HG03469 (cell line): Measurements from ENCODE around the gene ADGRB3.
"Not testable (repeated sequence)": the region's sequence is repeated elsewhere in the genome, so short reads cannot be mapped to it uniquely, and the experiment has no call there.

Experiments
- ATAC-seq: cut with Tn5 transposase; IDR thresholded peaks from one replicate; pipeline ENCODE4 v1.9.1; 2021; ENCODE audit warnings: mild to moderate bottlenecking, moderate library complexity, moderate number of reproducible peaks; ENCODE audit not compliant: unreplicated experiment

ADGRB3 gene

GRCh38 chr6:68911334-68911733 is 276.3 kb downstream of the ADGRB3 start:
- no peak for ATAC-seq

- ATAC-seq: no peak
These were observed 276.7 kb downstream of the ADGRB3 start for GRCh38 chr6:68911811-68912210.

GRCh38 chr6:68912805-68913204 is 277.7 kb downstream of the ADGRB3 start:
- not testable (repeated sequence) for ATAC-seq

GRCh38 chr6:68915586-68915985 is 280.5 kb downstream of the ADGRB3 start:
- ATAC-seq: no peak

GRCh38 chr6:68919537-68919936 is 284.5 kb downstream of the ADGRB3 start:
- no peak for ATAC-seq

- ATAC-seq: no peak
These were observed 306.3 kb downstream of the ADGRB3 start for GRCh38 chr6:68941345-68941744.

- ATAC-seq: no peak
These were observed 312.6 kb downstream of the ADGRB3 start for GRCh38 chr6:68947721-68948120.

- no peak for ATAC-seq
These were observed 316.2 kb downstream of the ADGRB3 start for GRCh38 chr6:68951270-68951669.

GRCh38 chr6:68958327-68958726 is 323.2 kb downstream of the ADGRB3 start:
- no peak for ATAC-seq

GRCh38 chr6:68967549-68968300 is 332.6 kb downstream of the ADGRB3 start:
- peak; percentile 65 for ATAC-seq

GRCh38 chr6:68968301-68968649 is 333.2 kb downstream of the ADGRB3 start:
- ATAC-seq: no peak

- ATAC-seq: no peak
These were observed 338.0 kb downstream of the ADGRB3 start for GRCh38 chr6:68973066-68973465.

- no peak for ATAC-seq
These were observed 340.0 kb downstream of the ADGRB3 start for GRCh38 chr6:68975064-68975463.

- ATAC-seq: no peak
These were observed 340.7 kb downstream of the ADGRB3 start for GRCh38 chr6:68975816-68976215.

GRCh38 chr6:68976260-68976659 is 341.2 kb downstream of the ADGRB3 start:
- no peak for ATAC-seq

GRCh38 chr6:68978411-68978810 is 343.3 kb downstream of the ADGRB3 start:
- no peak for ATAC-seq

GRCh38 chr6:68981668-68982067 is 346.6 kb downstream of the ADGRB3 start:
- ATAC-seq: not testable (repeated sequence)

- ATAC-seq: no peak
These were observed 353.6 kb downstream of the ADGRB3 start for GRCh38 chr6:68988698-68989097.

- no peak for ATAC-seq
These were observed 355.2 kb downstream of the ADGRB3 start for GRCh38 chr6:68990317-68990716.

- ATAC-seq: no peak
These were observed 358.8 kb downstream of the ADGRB3 start for GRCh38 chr6:68993911-68994310.

GRCh38 chr6:68994521-68994920 is 359.4 kb downstream of the ADGRB3 start:
- no peak for ATAC-seq

GRCh38 chr6:69005199-69005598 is 370.1 kb downstream of the ADGRB3 start:
- ATAC-seq: no peak

- no peak for ATAC-seq
These were observed 372.7 kb downstream of the ADGRB3 start for GRCh38 chr6:69007781-69008180.
